GM18909 (cell line): ENCODE results near the gene CPNE1.

Source experiments
- ATAC-seq: cut with Tn5 transposase; IDR thresholded peaks from one replicate; pipeline ENCODE4 v1.9.1; 2021; ENCODE audit warnings: mild to moderate bottlenecking; ENCODE audit not compliant: unreplicated experiment, poor library complexity

The CPNE1 gene

GRCh38 chr20:35576816-35577215 lies 87.9 kb downstream of the CPNE1 start:
- ATAC-seq: no peak
